Fibroblast of the aortic adventitia (primary cell): Measurements from ENCODE around the gene ATP9B. TPM values are rescaled to one million over a fixed set of nuclear protein-coding genes. Genes with fewer than 3 reads are reported as not detected.

Experiments
- DNase-seq: peaks from one replicate; pipeline ENCODE4 v3.0.0-alpha.2; 2010; ENCODE audit warnings: low read depth
- H3K4me3 ChIP-seq: 2 replicates; pipeline ENCODE4 v1.5.1; 2011; ENCODE audit warnings: low read depth, mild to moderate bottlenecking, control low read depth, low read length, moderate library complexity
- total RNA-seq: library from RNA; depleted of rRNA; stranded (reverse); fragments of >200 nt; gene quantifications from 2 replicates; pipeline ENCODE4 v1.2.3, GENCODE V29; 2012; ENCODE audit warnings: low replicate concordance
- TF ChIP-seq, protein P1 (sequence below): IDR thresholded peaks from 2 replicates; pipeline ENCODE4 v1.5.1; 2011; ENCODE audit warnings: mild to moderate bottlenecking, low read length, control low read depth, inconsistent platforms; ENCODE audit not compliant: insufficient read depth

The ATP9B gene
- total RNA-seq, 1 donor, result 22.0 TPM

DNA sequence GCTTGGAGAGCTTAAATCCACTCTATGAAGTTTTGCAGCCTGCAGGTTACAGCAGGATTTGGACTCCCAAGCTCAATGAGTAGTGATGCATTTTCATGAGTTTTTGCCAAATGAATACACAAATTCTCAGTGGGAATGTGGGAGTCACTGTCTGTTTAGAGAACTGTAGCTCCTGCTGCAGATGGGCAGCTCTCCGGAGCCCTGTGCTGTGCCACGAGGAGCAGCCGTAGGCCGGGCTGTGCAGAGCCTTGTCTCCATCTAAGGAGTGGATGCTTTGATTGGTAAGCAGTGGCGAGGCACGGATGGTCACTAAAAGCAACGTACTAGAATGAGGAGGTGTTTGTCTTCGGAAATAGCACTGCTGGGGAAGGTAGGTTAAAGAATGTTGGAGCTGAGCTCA lies 230.5 kb downstream of the ATP9B start:
- TF ChIP-seq, protein P1, sequence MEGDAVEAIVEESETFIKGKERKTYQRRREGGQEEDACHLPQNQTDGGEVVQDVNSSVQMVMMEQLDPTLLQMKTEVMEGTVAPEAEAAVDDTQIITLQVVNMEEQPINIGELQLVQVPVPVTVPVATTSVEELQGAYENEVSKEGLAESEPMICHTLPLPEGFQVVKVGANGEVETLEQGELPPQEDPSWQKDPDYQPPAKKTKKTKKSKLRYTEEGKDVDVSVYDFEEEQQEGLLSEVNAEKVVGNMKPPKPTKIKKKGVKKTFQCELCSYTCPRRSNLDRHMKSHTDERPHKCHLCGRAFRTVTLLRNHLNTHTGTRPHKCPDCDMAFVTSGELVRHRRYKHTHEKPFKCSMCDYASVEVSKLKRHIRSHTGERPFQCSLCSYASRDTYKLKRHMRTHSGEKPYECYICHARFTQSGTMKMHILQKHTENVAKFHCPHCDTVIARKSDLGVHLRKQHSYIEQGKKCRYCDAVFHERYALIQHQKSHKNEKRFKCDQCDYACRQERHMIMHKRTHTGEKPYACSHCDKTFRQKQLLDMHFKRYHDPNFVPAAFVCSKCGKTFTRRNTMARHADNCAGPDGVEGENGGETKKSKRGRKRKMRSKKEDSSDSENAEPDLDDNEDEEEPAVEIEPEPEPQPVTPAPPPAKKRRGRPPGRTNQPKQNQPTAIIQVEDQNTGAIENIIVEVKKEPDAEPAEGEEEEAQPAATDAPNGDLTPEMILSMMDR, result no peak
- DNase-seq, result no peak
- no peak overlapping the region for H3K4me3 ChIP-seq

DNA sequence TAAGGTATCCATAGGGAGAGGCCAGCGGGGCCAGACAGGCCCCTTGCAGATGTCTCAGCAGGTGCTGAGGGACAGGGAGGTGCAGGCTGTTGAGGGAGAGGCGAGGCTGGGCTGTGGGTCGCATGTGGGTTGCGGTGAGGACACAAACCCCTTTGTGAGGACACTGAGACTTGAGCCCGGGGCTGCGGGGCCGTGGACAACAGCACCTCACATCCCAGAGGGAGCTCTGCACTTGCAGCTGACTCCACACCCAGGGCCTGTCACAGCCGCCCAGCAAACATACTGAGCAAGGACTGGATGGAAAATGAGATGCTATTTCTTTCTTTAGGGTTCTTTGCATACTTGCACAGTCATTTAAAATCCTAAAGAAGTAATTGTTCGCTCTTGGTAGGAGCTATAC lies 231.2 kb downstream of the ATP9B start:
- DNase-seq, result no peak
- no peak overlapping the region for H3K4me3 ChIP-seq
- TF ChIP-seq, protein P1, result no peak

DNA sequence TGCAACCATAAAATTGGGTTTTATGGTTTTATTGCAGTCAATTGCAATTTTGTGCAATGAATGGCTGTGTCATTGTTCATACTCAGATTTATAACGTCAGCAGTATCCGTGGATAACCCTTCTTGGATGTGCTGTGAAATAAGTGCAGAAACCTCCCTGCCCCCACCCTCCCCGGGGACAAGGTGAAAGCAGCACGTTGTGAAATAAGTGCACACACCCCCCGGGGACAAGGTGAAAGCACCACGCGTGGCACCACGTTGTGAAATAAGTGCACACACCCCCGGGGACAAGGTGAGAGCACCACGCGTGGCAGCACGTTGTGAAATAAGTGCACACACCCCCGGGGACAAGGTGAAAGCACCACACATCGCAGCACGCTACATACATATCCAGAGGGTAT lies 232.9 kb downstream of the ATP9B start:
- TF ChIP-seq, protein P1, result no peak
- no peak overlapping the region for H3K4me3 ChIP-seq
- DNase-seq, result no peak

DNA sequence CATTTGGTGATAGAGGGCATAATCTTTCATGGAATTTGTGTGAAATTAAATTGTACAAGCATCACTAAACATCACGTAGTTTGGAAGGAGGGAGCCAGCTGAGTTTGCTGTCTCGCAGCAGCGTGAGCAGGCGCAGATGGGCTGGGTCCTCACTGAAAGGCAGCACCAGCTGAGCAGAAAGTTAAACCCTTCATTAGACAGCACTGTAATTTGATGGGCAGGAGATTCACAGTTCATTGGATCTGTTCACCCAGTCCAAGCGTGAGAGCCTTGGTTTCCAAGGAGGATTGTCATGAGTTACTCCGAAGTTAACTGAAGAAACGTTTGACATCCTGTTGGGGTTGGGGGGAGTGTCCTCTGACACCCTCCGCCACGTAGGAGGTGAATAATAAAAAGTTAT lies 236.7 kb downstream of the ATP9B start:
- H3K4me3 ChIP-seq, result no peak overlapping the region
- no peak for DNase-seq
- TF ChIP-seq, protein P1, result no peak

DNA sequence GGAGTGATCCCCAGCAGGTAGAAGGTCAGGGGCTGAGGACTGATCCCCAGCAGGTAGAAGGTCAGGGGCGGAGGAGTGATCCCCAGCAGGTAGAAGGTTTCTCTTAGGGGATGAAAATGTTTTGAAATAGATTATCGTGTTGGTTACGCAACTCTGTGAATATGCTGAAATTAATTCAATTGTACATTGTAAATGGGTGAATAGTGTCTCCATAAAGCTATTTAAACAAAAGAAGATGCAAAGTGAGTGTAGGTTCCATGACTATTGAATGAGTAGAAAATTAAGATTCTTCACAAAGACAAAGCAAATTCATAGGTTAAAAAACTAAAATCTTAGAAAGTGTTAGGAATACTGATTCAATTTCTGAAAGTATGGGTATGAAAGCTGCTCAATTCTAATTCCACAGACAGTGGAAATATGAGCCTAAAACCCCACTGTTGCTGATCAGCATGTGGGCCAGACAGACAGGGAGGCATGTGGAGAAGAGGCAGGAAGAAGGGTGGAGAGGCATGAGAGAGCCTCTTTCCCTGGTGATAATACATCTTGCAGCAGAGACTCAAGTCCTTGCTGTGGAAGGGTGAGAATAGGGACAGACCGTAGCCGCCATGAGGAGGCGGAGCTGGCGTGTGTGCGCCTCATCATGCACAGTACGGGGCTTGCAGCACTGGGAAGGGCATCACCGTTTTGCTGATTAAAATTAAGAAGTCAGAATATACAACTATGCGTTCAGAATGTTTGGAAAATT lies 240.6 kb downstream of the ATP9B start:
- DNase-seq, result no peak
- H3K4me3 ChIP-seq, result no peak overlapping the region
- TF ChIP-seq, protein P1, result no peak

DNA sequence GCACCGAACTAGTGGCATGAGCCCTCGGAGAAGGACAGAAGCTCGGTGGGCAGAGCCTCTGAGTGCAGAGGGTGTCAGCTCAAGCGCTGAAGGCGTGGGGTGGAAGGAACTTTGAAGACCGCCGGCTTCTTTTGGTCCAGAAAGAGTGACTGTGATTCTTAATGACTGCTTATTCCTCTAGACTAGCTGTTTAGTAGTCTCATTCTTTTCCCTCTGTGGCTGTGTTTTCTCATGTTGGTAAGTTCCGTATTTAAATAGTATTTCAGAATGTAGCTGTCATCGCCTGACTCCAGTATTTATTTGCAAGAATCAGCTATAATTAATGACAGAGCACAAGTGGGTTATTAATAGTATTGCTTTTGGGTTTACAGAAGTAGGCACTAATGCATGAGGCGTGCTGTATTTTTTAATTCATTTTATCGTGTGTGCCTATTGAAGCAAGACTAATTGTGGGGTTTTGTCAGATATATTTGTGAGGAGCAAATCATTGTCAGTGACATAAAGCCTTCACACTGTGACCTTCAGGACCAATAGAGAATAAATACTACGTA lies 245.7 kb downstream of the ATP9B start:
- no peak for DNase-seq
- no peak overlapping the region for H3K4me3 ChIP-seq
- TF ChIP-seq, protein P1, result no peak
